ENCODE results near the gene RIF1.

The RIF1 gene

GRCh38 chr2:151380580-151381235, 29.0 kb upstream of the RIF1 start:
- no peak for TF ChIP-seq CTCF (IDR thresholded peaks at IDR 0.05; ENCODE audit: low read depth, low read length)
- no peak overlapping the region for H3K4me3 ChIP-seq (replicated peaks in 1 of 2; ENCODE audit: low read depth in 2 of 2, low read length in 2 of 2)
- DNase-seq (ENCODE audit: low read depth in 2 of 2): no peak

- no peak for TF ChIP-seq CTCF (IDR thresholded peaks at IDR 0.05; ENCODE audit: low read depth, low read length)
- DNase-seq (ENCODE audit: low read depth in 2 of 2): peak; percentile 74 to 86
- no peak overlapping the region for H3K4me3 ChIP-seq (replicated peaks in 1 of 2; ENCODE audit: low read depth in 2 of 2, low read length in 2 of 2)
These were observed 28.4 kb upstream of the RIF1 start for GRCh38 chr2:151381266-151381665.

GRCh38 chr2:151388011-151388410, 21.7 kb upstream of the RIF1 start:
- no peak for DNase-seq (ENCODE audit: low read depth in 2 of 2)
- H3K4me3 ChIP-seq (replicated peaks in 1 of 2; ENCODE audit: low read depth in 2 of 2, low read length in 2 of 2): no peak overlapping the region
- TF ChIP-seq CTCF (IDR thresholded peaks at IDR 0.05; ENCODE audit: low read depth, low read length): no peak

- no peak for TF ChIP-seq CTCF (IDR thresholded peaks at IDR 0.05; ENCODE audit: low read depth, low read length)
- H3K4me3 ChIP-seq (replicated peaks in 1 of 2; ENCODE audit: low read depth in 2 of 2, low read length in 2 of 2): no peak overlapping the region
- DNase-seq (ENCODE audit: low read depth in 2 of 2): no peak
These were observed 18.3 kb upstream of the RIF1 start for GRCh38 chr2:151391436-151391835.

GRCh38 chr2:151394509-151394908, 15.2 kb upstream of the RIF1 start:
- no peak overlapping the region for H3K4me3 ChIP-seq (replicated peaks in 1 of 2; ENCODE audit: low read depth in 2 of 2, low read length in 2 of 2)
- no peak for DNase-seq (ENCODE audit: low read depth in 2 of 2)
- TF ChIP-seq CTCF (IDR thresholded peaks at IDR 0.05; ENCODE audit: low read depth, low read length): no peak

- no peak overlapping the region for H3K4me3 ChIP-seq (replicated peaks in 1 of 2; ENCODE audit: low read depth in 2 of 2, low read length in 2 of 2)
- no peak for TF ChIP-seq CTCF (IDR thresholded peaks at IDR 0.05; ENCODE audit: low read depth, low read length)
- DNase-seq (ENCODE audit: low read depth in 2 of 2): no peak
These were observed 14.0 kb upstream of the RIF1 start for GRCh38 chr2:151395509-151396374.
